ENCODE measurements around the gene RYR2.

DNA sequence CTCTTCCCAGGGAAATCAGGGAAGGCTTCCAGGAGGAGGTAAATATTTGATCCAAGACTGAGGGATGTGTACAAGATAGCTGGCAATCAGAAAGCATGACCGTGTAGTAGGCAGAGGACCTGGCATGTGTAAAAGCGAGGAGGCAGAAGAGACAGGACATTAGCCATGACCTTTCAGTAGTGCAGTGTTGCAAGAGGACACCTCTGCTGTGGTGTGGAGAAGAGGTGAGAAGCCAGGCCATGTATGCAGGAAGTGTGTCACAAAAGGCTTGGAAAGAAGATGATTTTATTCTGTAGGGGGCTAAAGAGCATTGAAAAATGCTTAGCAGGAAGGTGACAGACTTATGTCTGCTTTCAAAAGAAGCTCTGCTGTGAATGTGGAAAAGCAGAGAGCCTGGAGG, 467.8 kb downstream of the RYR2 start:
- TF ChIP-seq, protein P1, sequence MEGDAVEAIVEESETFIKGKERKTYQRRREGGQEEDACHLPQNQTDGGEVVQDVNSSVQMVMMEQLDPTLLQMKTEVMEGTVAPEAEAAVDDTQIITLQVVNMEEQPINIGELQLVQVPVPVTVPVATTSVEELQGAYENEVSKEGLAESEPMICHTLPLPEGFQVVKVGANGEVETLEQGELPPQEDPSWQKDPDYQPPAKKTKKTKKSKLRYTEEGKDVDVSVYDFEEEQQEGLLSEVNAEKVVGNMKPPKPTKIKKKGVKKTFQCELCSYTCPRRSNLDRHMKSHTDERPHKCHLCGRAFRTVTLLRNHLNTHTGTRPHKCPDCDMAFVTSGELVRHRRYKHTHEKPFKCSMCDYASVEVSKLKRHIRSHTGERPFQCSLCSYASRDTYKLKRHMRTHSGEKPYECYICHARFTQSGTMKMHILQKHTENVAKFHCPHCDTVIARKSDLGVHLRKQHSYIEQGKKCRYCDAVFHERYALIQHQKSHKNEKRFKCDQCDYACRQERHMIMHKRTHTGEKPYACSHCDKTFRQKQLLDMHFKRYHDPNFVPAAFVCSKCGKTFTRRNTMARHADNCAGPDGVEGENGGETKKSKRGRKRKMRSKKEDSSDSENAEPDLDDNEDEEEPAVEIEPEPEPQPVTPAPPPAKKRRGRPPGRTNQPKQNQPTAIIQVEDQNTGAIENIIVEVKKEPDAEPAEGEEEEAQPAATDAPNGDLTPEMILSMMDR (IDR thresholded peaks at IDR 0.05; ENCODE audit: low read length), result no peak
- no peak for TF ChIP-seq EZH2 (IDR thresholded peaks at IDR 0.05; ENCODE audit: borderline replicate concordance, low read length)
